BLaER1 (cell line): Measurements from ENCODE around the gene ACVR2B.
A peak's percentile ranks its signal among the peaks of the same experiment; 100 is the strongest.

Experiments
- H3K27ac ChIP-seq: shearing (Covaris generic); formaldehyde crosslinking; 2 replicates; pipeline ENCODE4 v1.8.1; 2022
- H3K27me3 ChIP-seq: shearing (Covaris generic); formaldehyde crosslinking; 2 replicates; pipeline ENCODE4 v1.8.1; 2022
- H3K36me3 ChIP-seq: shearing (Covaris generic); formaldehyde crosslinking; 2 replicates; pipeline ENCODE4 v1.8.1; 2022
- H3K4me1 ChIP-seq: shearing (Covaris generic); formaldehyde crosslinking; 2 replicates; pipeline ENCODE4 v1.8.1; 2022
- H3K4me2 ChIP-seq: shearing (Covaris generic); formaldehyde crosslinking; 2 replicates; pipeline ENCODE4 v1.8.1; 2022
- H3K4me3 ChIP-seq: shearing (Covaris generic); formaldehyde crosslinking; 2 replicates; pipeline ENCODE4 v1.8.1; 2022
- H3K9ac ChIP-seq: shearing (Covaris generic); formaldehyde crosslinking; 2 replicates; pipeline ENCODE4 v1.8.1; 2022
- H3K9me3 ChIP-seq: shearing (Covaris generic); formaldehyde crosslinking; 2 replicates; pipeline ENCODE4 v1.8.1; 2022
- H4K20me1 ChIP-seq: shearing (Covaris generic); formaldehyde crosslinking; 2 replicates; pipeline ENCODE4 v1.8.1; 2022
- Cebpa-rat ChIP-seq: shearing (Covaris generic); IDR thresholded peaks from 2 replicates; pipeline ENCODE4 v1.8.1; 2022

The ACVR2B gene

GRCh38 chr3:38482951-38483350 is 29.3 kb downstream of the ACVR2B start:
- no peaks in the 10 kb centered on the region for H3K27me3 ChIP-seq
- peaks cover 95% of the 10 kb centered on the region for H3K36me3 ChIP-seq
- H4K20me1 ChIP-seq, result peaks cover 49% of the 10 kb centered on the region
- no peak overlapping the region for H3K4me2 ChIP-seq
- H3K27ac ChIP-seq, result no peak overlapping the region
- no peak for TF ChIP-seq Cebpa-rat
- H3K9ac ChIP-seq, result no peak overlapping the region
- H3K9me3 ChIP-seq, result no peaks in the 10 kb centered on the region
- peaks cover 9% of the 10 kb centered on the region; the same call in 1 of the 2 replicates for H3K4me1 ChIP-seq
- H3K4me3 ChIP-seq, result no peak overlapping the region

- Histone ChIP-seq H3K9ac (no peak overlapping the region), H4K20me1 (peaks cover 24% of the 10 kb centered on the region; the same call in 1 of the 2 replicates), H3K4me2 (no peak overlapping the region), H3K27me3 (no peaks in the 10 kb centered on the region), H3K36me3 (peaks cover 78% of the 10 kb centered on the region), H3K27ac (no peak overlapping the region), H3K4me1 (peaks cover 9% of the 10 kb centered on the region; the same call in 1 of the 2 replicates), H3K9me3 (no peaks in the 10 kb centered on the region), H3K4me3 (no peak overlapping the region)
- no peak for TF ChIP-seq Cebpa-rat
Measured at GRCh38 chr3:38487323-38487722, 33.6 kb downstream of the ACVR2B start.

- no peak for TF ChIP-seq Cebpa-rat
- Histone ChIP-seq H3K4me2 (no peak overlapping the region), H3K4me3 (no peak overlapping the region), H3K27me3 (no peaks in the 10 kb centered on the region), H3K36me3 (peaks cover 62% of the 10 kb centered on the region), H3K9me3 (no peaks in the 10 kb centered on the region), H3K27ac (no peak overlapping the region), H4K20me1 (peaks cover 22% of the 10 kb centered on the region; the same call in 1 of the 2 replicates), H3K9ac (no peak overlapping the region), H3K4me1 (peaks cover 9% of the 10 kb centered on the region; the same call in 1 of the 2 replicates)
Measured at GRCh38 chr3:38488949-38489348, 35.3 kb downstream of the ACVR2B start.

GRCh38 chr3:38489766-38490165 is 36.1 kb downstream of the ACVR2B start:
- H3K4me3 ChIP-seq, result no peak overlapping the region
- peaks cover 55% of the 10 kb centered on the region for H3K36me3 ChIP-seq
- no peaks in the 10 kb centered on the region for H3K9me3 ChIP-seq
- H3K27me3 ChIP-seq, result no peaks in the 10 kb centered on the region
- H3K27ac ChIP-seq, result no peak overlapping the region
- no peak for TF ChIP-seq Cebpa-rat
- 0 out of 2 replicates have a peak, but pooled peaks cover 9% of the 10 kb centered on the region for H3K4me1 ChIP-seq
- H3K4me2 ChIP-seq, result no peak overlapping the region
- H4K20me1 ChIP-seq, result peaks cover 17% of the 10 kb centered on the region; the same call in 1 of the 2 replicates
- H3K9ac ChIP-seq, result no peak overlapping the region

GRCh38 chr3:38490281-38491030 is 36.8 kb downstream of the ACVR2B start:
- H4K20me1 ChIP-seq, result peaks cover 17% of the 10 kb centered on the region; the same call in 1 of the 2 replicates
- peaks cover 48% of the 10 kb centered on the region for H3K36me3 ChIP-seq
- TF ChIP-seq Cebpa-rat, result no peak
- no peaks in the 10 kb centered on the region for H3K27me3 ChIP-seq
- H3K9ac ChIP-seq, result no peak overlapping the region
- no peak overlapping the region for H3K4me3 ChIP-seq
- no peak overlapping the region for H3K27ac ChIP-seq
- H3K4me2 ChIP-seq, result no peak overlapping the region
- 0 out of 2 replicates have a peak, but pooled peaks cover 9% of the 10 kb centered on the region for H3K4me1 ChIP-seq
- H3K9me3 ChIP-seq, result no peaks in the 10 kb centered on the region

GRCh38 chr3:38491215-38491614 is 37.5 kb downstream of the ACVR2B start:
- Histone ChIP-seq H3K4me2 (no peak overlapping the region), H3K9me3 (no peaks in the 10 kb centered on the region), H3K4me3 (no peak overlapping the region), H3K4me1 (0 out of 2 replicates have a peak, but pooled peaks cover 9% of the 10 kb centered on the region), H4K20me1 (peaks cover 17% of the 10 kb centered on the region; the same call in 1 of the 2 replicates), H3K27me3 (no peaks in the 10 kb centered on the region), H3K9ac (no peak overlapping the region), H3K27ac (no peak overlapping the region), H3K36me3 (peaks cover 42% of the 10 kb centered on the region)
- TF ChIP-seq Cebpa-rat, result no peak

GRCh38 chr3:38493031-38493430 is 39.3 kb downstream of the ACVR2B start:
- Histone ChIP-seq H3K9me3 (no peaks in the 10 kb centered on the region), H3K27ac (no peak overlapping the region), H3K9ac (no peak overlapping the region), H3K4me1 (peaks cover 12% of the 10 kb centered on the region), H3K27me3 (no peaks in the 10 kb centered on the region), H3K4me2 (no peak overlapping the region), H3K36me3 (peaks cover 25% of the 10 kb centered on the region), H4K20me1 (peaks cover 5% of the 10 kb centered on the region; the same call in 1 of the 2 replicates), H3K4me3 (no peak overlapping the region)
- TF ChIP-seq Cebpa-rat, result no peak

GRCh38 chr3:38496131-38496910 is 42.6 kb downstream of the ACVR2B start, which contains the start of gene EXOG:
Gene EXOG (plus strand): TSS chr3:38496340. CDS start chr3:38496368, 28 bp downstream.
- Histone ChIP-seq H3K36me3 (peaks cover 17% of the 10 kb centered on the region), H4K20me1 (no peaks in the 10 kb centered on the region), H3K4me3 (peak within 1 kb of the TSS; percentile 78), H3K9ac (peak within 1 kb of the TSS; percentile 86), H3K27me3 (no peaks in the 10 kb centered on the region), H3K9me3 (no peaks in the 10 kb centered on the region), H3K4me1 (peaks cover 12% of the 10 kb centered on the region), H3K4me2 (peak within 1 kb of the TSS; percentile 82), H3K27ac (peak within 1 kb of the TSS; percentile 83)
- no peak for TF ChIP-seq Cebpa-rat

GRCh38 chr3:38497031-38497430 is 43.3 kb downstream of the ACVR2B start:
- peak overlapping the region; percentile 83; the same call in 1 of the 2 replicates for H3K27ac ChIP-seq
- no peaks in the 10 kb centered on the region for H3K9me3 ChIP-seq
- H3K4me2 ChIP-seq, result peak overlapping the region; percentile 82
- peak overlapping the region; percentile 86 for H3K9ac ChIP-seq
- TF ChIP-seq Cebpa-rat, result no peak
- peaks cover 12% of the 10 kb centered on the region for H3K4me1 ChIP-seq
- no peaks in the 10 kb centered on the region for H4K20me1 ChIP-seq
- peak overlapping the region; percentile 78 for H3K4me3 ChIP-seq
- H3K36me3 ChIP-seq, result peaks cover 24% of the 10 kb centered on the region
- no peaks in the 10 kb centered on the region for H3K27me3 ChIP-seq
